ENCODE measurements around the gene CACNA1G. TPM values are rescaled to one million over a fixed set of nuclear protein-coding genes. Genes with fewer than 3 reads are reported as not detected.

CACNA1G gene
- total RNA-seq, 3 donors from 2014 or later = 0.32 to 2.6 (median 2.3) TPM

GRCh38 chr17:50618941-50619340, 58.4 kb downstream of the CACNA1G start:
- Histone ChIP-seq H3K36me3 (no peaks in the 10 kb centered on the region), H3K27ac (no peak overlapping the region), H3K4me3 (no peak overlapping the region), H3K4me1 (no peaks in the 10 kb centered on the region), H3K9me3 (no peaks in the 10 kb centered on the region), H3K27me3 (peaks cover 0 to 3% of the 10 kb centered on the region in 2 donors)
- TF ChIP-seq POLR2A (IDR thresholded peaks at IDR 0.05) (no peak), POLR2AphosphoS5 (IDR thresholded peaks at IDR 0.05) (no peak), CTCF (IDR thresholded peaks at IDR 0.05) (no peak)
- intact Hi-C loops (cut with DNase I; ENCODE audit: low total_unique reads) = no loop called here
- DNase-seq (ENCODE audit: low spot score in 2 of 2) = no peak

GRCh38 chr17:50619489-50619888, 59.0 kb downstream of the CACNA1G start:
- Histone ChIP-seq H3K36me3 (no peaks in the 10 kb centered on the region), H3K27ac (no peak overlapping the region), H3K27me3 (peaks cover 0 to 3% of the 10 kb centered on the region in 2 donors), H3K9me3 (no peaks in the 10 kb centered on the region), H3K4me3 (no peak overlapping the region), H3K4me1 (no peaks in the 10 kb centered on the region)
- intact Hi-C loops (cut with DNase I; ENCODE audit: low total_unique reads) = no loop called here
- no peak for TF ChIP-seq POLR2AphosphoS5 (IDR thresholded peaks at IDR 0.05)
- no peak for TF ChIP-seq POLR2A (IDR thresholded peaks at IDR 0.05)
- no peak for TF ChIP-seq CTCF (IDR thresholded peaks at IDR 0.05)
- no peak for DNase-seq (ENCODE audit: low spot score in 2 of 2)

- intact Hi-C loops (cut with DNase I; ENCODE audit: low total_unique reads) = no loop called here
- H3K27ac ChIP-seq = no peak overlapping the region
- H3K4me3 ChIP-seq = no peak overlapping the region
- no peaks in the 10 kb centered on the region for H3K4me1 ChIP-seq
- no peaks in the 10 kb centered on the region for H3K36me3 ChIP-seq
- DNase-seq (ENCODE audit: low spot score in 2 of 2) = no peak
- H3K27me3 ChIP-seq = peaks cover 0 to 3% of the 10 kb centered on the region in 2 donors
- TF ChIP-seq POLR2AphosphoS5 (IDR thresholded peaks at IDR 0.05) (no peak), CTCF (IDR thresholded peaks at IDR 0.05) (no peak), POLR2A (IDR thresholded peaks at IDR 0.05) (no peak)
- H3K9me3 ChIP-seq = no peaks in the 10 kb centered on the region
These were observed 59.7 kb downstream of the CACNA1G start for GRCh38 chr17:50620237-50620636.

DNA sequence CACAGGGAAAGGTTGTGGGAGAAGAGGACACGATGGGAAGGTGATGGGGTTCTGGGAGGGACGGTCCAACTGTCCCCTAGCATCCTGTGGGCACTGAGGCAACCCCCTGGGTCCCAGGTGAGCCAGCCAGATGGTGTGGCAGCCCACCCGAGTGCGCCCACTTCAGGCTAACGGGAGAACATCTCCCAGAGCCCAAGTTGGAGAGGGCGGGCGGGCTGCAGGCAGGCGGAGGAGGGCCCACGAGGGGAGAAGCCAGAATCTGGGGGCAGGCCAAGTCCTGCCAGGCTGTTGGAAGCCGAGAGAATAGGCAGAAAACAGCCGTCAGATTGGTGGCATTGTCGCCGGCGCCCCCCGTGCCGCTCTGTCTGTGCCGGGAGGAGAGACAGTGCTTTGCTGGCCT, 60.3 kb downstream of the CACNA1G start:
- TF ChIP-seq POLR2A (IDR thresholded peaks at IDR 0.05) (no peak), CTCF (IDR thresholded peaks at IDR 0.05) (no peak), POLR2AphosphoS5 (IDR thresholded peaks at IDR 0.05) (no peak)
- Histone ChIP-seq H3K27me3 (peaks cover 0 to 3% of the 10 kb centered on the region in 2 donors), H3K4me3 (no peak overlapping the region), H3K4me1 (no peaks in the 10 kb centered on the region), H3K36me3 (no peaks in the 10 kb centered on the region), H3K27ac (no peak overlapping the region), H3K9me3 (no peaks in the 10 kb centered on the region)
- DNase-seq (ENCODE audit: low spot score in 2 of 2) = no peak
- intact Hi-C loops (cut with DNase I; ENCODE audit: low total_unique reads) = no loop called here

DNA sequence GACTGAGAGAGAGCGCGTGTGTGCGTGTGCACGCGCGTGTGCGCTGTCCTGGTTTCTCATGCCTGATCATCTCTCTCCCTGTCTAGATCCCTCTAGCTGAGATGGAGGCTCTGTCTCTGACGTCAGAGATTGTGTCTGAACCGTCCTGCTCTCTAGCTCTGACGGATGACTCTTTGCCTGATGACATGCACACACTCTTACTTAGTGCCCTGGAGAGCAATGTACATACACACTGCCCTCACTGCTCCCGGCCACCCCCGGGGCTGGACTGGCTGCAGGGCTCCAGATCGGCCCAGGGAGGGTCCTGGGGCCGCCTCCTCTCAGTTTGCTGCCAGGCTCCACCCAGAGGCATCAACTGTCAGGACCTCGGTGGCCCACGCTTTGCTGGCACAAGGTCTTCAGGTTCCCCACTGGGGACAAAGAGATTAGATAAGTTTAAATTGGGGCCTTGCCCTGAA, 61.1 kb downstream of the CACNA1G start:
- H3K27me3 ChIP-seq = peaks cover 0 to 3% of the 10 kb centered on the region in 2 donors
- no peak overlapping the region for H3K27ac ChIP-seq
- H3K4me3 ChIP-seq = no peak overlapping the region
- DNase-seq (ENCODE audit: low spot score in 2 of 2) = no peak
- no peak for TF ChIP-seq POLR2AphosphoS5 (IDR thresholded peaks at IDR 0.05)
- H3K4me1 ChIP-seq = no peaks in the 10 kb centered on the region
- intact Hi-C loops (cut with DNase I; ENCODE audit: low total_unique reads) = no loop called here
- H3K9me3 ChIP-seq = no peaks in the 10 kb centered on the region
- H3K36me3 ChIP-seq = no peaks in the 10 kb centered on the region

All from breast epithelium (tissue), 4 donors.